CD4-positive, alpha-beta T cell treated with Interleukin-6 for 4 hours (primary cell): ENCODE measurements around the gene TMOD3.

Experiments
- DNase-seq: peaks from one replicate; pipeline ENCODE4 v3.0.0-alpha.2; 2020; ENCODE audit warnings: mixed read lengths

Gene TMOD3

DNA sequence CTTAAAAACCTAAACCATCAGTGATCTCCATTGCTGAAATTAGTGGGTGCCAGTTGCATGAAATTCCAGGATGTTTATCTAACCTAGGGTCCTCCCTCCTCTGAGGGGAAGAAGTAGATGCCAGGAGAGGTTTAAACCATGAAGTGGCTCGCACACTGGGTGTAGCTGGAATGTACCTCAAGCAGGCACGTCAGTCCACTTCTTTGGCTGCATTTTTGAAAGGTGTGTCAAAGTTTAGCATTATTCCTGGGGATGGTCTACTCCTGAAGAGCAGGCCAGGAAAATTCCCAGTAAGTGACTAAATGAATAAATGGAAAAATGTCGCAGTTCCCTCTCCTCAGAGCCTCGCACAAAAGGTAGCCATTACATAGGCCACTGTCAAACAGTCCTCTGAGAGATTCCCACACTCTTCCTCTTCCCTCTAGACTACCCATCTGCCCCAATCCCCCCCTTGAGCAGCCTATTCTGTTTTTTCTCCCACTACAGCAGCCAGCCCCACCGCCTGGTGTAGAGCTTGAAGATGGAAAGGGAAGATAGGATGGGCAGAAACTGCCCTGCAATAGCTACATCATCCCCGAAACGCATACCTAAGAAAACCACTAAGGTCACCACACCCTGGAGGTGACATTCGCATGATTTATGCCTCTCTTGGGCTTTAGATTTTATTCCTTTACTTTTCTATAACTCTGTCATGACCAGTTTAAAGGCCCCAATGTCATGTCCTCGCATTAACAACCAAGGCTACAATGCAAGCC is 655 bp upstream of the TMOD3 start:
- no peak for DNase-seq

DNA sequence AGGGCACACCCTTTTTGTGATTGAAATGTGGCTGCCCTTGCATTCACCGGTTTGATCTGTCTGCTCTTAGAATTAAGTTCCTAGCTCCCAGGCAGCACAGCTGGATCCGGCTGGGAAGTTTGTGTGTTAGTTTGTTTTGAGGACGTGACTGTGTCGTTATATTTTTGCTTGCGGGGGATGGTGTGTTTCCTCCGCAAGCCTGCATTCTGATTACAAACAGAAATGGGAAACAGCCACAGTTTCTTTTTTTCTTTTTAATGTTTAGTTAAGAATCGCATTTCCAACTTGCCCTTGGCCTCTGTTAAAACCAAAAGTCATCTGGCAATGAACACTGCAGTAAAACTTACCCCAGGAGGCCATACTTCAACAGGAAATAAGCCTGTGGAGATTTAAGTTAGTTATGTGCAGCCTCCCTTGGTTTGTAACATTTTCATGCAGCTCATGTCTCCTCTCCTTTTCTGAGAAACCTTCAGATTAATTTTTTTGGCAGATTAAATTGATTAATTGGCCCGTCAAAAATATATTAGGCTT is 888 bp downstream of the TMOD3 start:
- no peak for DNase-seq

DNA sequence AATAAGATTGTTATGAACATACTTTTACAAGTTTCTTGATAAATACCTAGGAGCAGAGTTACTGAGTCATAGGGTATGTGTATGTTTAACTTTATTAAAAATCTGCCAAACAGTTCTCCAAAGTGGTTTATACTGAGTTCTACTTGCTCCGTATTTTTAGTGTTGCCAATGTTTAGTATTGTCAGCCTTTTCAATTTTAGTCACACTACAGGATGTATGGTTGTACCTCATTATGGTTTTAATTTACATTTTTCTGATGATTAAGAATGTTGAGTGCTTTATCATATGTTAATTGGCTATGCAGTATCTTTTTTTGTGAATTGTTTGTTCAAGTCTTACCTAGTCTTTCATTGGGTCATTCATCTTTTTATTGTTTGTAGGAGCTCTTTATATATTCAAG is 4.3 kb downstream of the TMOD3 start:
- DNase-seq, result no peak

DNA sequence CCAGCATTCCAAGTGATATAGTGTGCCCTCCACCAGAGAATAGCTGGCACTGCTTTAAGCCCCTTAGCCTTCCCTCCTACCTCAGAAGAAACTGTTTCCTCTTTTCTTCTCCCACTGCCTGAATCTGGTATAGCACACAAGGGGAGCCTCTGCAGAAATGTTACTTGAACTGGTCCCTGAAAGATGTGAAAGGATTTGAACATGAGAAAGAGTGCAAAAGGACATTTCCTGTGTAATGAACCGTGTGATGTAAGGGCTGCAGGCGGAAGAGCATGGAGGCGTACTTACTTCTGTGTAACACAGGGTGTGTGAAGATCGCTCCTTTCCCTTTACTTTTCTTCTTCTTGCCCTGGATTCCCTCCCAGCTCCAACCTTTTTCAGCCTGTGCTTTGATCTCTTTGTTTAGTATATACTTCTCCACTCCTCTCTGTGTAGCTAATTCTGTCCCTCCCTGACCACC is 8.4 kb downstream of the TMOD3 start:
- DNase-seq, result peak; percentile 16

DNA sequence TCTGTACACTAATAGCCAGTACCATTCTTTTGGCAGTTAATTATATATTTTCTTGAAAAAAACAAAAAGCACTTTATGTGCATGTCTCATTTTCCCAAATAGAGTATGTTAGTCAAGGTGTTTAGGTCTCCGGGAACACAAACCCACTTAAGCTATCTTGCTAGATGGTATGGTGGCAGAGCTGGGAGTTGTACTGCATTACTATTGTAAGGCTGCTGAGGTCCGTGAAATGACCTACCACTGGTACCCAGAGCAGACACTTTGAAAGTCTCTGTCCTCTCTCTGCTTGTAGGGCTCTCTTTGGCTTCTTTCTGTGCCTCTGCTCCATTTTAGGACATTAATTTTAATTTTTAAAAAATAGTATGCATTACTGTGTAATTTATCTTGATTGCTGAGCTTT is 8.8 kb downstream of the TMOD3 start:
- DNase-seq, result no peak

DNA sequence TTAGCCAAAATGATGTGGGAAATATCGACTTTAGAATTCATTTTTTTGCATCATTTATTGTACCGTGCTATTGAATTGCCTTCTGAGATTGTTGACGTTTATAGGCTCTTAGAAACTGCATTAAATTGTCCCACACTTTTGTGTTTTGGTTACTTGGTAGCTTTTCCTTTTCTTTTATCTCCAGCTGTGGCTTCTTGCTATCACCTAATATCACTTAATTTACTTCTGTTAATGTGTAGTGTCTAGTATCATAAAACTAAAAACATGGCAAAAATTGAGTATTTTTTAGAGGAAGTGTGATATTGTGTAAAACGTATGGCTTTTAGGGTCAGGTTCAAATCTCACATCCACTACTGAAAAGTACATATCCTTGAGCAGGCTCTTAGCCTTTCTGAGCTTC is 11.2 kb downstream of the TMOD3 start:
- DNase-seq, result no peak

DNA sequence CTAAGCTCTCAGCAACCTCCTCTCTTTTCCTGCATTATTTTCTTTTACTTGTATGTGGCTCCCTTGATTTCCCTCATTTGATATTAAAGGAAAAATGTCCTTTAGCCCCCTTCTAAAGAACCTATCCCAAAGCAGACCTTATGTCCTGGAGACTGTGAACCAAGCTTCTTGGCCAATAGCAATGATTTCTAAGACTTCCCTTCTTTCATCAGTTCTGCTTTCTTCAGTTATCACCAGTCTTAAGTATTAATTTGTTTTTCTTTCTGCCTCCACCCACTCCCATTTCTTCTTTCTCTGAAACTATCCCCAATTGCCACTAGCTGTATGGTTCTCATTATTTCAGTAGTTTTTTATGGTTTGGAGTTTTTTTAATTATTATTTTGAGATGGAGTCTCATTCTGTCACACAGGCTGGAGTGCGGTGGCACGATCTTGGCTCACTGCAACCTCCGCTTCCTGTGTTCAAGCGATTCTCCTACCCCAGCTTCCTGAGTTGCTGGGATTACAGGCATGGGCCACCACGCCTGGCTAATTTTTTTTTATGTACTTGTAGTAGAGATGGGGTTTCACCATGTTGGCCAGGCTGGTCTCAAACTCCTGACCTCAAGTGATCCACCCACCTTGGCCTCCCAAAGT is 12.1 kb downstream of the TMOD3 start:
- DNase-seq, result no peak

DNA sequence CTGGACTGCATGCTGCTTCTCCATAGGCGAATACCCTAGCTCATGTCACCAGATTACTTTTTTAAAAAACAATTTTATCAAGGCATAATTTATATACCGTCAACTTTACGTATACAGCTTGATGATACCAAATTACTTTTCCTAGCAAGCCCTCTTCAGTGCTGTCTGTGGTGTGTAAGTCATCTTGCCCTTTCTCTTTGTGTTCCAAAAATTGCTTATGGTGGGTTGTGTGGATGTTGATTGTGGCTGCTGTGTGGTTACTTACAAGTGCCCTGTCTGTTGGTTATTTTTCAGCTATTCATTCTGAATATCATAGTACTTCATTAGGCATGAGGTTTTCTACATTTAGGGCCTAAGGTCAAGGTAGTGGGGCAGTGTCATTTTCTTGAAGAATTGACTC is 12.8 kb downstream of the TMOD3 start:
- no peak for DNase-seq

DNA sequence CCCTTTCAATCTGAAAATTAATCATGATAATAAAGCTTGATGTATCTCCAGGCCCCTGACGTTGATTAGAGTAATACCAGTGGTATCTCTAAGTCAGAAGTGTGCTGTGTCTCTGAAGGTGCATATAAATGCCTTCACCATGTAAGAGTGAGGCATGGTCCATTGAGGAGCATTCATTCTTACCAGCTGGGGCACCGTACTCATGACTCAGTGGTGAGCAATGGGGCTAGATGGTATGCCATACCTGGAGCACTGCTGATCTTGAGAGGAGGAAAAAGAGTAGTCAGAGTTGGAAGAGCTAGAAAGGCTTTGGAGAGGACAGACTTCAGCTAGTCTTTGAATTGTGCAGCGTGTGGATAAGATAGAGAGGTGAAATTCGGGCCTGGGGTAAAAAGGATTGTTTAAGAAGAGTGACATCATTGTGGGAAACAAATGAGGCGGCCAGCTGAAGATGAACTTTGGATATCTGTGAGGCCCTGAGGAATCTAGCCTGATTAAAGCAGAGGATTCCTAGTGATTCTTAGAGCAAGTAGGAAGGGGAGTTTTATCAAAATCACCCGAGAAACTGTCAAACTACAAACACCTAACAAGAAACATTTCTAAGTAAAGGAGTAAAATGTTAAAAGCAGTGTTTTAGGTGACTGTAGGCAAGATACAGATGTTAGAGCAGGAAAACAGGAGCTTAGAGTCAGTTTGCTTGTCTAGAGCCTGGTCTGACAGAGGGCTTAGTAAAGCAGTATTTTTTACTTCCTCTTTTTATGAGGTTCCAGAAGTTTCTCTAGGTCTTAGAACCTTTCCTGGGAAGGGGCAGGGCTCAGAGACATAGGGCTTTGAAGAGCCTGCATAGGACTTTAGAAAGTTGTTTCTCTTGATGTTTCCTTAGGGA is 13.6 kb downstream of the TMOD3 start:
- DNase-seq, result no peak

DNA sequence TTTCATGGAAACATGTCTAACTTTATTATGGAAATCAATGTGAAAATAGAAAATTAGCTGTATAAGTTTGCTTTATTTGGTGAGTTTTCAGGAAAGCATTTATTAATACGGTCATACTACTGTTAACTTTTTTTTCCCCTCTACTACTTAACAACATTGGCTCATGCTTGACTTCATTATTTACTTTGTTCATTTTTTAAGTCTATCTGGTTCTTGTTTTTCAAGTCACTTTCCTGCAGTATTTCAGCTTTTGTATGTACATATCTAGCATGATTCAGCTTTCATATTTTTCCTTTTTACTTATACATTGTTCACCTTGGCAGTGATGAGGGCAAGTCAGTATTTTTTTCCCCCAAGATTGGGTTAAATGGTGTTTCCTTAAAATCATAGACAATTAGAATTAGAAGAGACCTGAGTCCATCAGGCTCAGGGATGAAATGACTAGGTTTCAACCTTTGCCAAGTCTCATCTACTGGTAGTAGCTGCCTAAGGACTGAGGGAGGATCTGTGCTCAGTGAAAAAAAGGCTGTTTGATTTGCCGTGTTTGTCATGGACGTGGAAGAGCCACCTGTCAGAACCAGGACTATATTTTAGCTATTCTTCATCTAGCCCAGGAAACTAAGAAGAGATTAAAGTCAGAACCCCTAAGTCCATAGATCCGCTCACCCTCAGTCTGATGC is 15.4 kb downstream of the TMOD3 start:
- no peak for DNase-seq

DNA sequence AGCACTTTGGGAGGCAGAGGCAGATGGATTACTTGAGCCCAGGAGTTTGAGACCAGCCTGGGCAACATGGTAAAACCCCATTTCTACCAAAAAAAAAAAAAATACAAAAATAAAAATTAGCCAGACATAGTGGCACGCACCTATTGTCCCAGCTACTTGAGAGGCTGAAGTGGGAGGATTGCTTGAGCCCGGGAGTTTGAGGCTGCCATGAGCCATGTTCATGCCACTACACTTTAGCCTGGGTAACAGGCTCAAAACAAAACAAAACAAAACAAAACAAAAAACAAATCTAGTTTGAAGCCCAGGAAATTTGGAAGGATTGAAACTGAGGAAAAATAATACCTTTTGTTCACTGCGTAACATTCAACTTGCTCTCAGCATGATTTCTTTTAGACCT is 16.6 kb downstream of the TMOD3 start:
- DNase-seq, result no peak

DNA sequence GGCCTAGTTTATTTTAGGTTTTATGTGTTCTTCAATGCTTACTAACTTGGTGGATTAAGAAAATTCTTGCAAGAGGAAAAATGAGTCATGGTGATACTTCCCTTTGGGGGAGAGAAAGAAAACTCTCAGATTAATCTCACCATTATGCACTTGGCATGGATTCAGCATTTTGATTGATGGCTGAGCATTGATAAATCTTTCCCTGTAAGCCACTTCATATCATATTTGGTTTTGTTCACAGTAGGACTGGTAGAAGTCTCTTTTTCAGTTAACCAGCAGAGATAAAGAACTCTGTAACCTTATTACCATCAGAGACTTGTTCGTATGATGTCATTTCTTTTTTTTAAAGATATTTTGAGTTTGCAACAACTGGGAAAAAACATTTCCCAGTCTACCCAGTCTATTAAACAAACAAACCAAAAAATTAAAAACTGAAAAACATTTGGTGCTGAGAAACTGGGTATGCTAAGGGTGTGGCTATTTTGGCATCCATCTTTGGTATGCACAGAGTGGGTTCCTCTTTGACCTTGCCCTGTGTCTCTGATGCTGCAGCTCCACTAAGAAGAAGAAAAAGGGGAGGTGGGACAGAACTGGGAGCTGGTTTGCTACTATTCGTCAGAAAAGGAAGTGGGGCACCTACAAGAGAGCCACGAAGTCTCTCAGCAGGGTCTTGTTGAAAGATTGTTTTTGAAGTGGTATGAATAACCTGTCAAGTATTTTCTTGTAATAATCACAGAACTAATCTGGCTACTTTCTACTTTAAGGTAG is 17.2 kb downstream of the TMOD3 start:
- DNase-seq, result no peak

DNA sequence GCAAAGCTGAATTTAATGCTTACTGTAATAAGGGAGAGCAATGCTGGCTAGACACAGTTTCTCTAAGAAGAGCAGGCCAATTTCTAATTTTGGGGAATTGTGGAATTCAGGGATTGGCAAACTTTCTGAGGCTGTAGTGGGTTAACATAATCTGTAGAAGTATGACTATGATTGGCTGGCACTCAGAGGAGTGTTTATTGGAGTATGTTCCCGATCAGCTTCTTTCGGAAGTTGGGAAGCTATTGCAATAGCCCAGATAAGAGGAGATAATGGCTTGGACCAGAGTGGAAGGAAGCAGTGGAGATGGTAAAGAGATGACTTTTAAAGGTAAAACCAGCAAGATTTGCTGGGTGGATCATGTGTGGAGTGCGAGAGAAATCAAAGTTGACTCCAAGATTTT is 19.4 kb downstream of the TMOD3 start:
- no peak for DNase-seq

DNA sequence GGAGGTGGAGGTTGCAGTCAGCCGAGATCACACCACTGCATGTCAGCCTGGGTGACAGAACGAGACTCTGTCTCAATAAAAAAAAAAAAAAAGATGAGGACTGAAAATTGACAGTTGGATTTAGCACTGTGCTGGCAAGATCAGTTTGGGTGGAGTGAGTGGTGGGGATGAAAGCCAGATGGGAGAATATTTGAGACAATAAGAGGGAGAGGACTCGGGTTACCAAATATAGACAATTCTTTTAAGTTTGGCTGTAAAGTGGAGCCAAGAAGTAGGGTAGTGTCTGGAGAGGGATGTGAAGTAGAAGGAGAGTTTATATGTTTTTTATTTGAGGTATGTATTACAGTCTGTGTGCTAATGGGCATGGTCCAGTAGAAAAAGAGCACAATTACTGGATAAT is 20.4 kb downstream of the TMOD3 start:
- no peak for DNase-seq

DNA sequence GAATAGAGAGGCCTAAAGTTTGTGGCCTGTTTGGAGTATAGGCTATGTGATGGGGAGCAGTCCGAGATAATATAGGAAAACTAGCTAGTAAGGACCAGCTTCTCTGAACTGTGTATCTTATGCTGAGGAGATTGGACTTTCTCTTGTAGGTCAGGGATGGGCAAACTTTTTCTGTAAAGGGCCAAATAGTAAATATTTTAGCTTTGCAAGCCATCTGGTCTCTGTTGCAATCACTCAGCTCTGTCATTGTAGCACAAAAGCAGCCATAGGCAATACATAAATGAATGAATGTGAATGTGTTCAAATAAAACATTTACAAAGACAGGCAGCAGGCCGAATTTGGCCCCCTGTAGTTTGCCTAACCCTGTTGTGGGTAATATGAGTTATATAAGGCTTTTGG is 24.5 kb downstream of the TMOD3 start:
- DNase-seq, result no peak

DNA sequence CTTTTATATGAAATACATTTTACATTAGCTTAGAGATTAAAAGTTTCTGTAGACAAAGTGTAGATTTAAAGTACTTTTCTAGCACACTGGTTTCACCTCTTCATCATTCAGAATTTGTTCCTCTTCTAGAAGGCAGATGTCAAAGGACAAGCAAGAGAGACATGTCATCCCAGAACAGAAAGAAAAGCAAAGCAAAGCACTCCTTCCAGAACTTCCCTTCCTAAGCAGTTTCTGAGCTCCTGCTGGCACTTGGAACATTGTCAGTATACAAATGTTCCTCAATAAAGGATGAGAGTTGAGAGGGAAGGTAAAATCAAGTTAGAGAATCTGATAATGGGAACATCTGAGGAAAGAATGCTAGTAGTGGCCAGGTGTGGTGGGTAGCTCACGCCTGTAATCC is 26.2 kb downstream of the TMOD3 start:
- DNase-seq, result no peak

DNA sequence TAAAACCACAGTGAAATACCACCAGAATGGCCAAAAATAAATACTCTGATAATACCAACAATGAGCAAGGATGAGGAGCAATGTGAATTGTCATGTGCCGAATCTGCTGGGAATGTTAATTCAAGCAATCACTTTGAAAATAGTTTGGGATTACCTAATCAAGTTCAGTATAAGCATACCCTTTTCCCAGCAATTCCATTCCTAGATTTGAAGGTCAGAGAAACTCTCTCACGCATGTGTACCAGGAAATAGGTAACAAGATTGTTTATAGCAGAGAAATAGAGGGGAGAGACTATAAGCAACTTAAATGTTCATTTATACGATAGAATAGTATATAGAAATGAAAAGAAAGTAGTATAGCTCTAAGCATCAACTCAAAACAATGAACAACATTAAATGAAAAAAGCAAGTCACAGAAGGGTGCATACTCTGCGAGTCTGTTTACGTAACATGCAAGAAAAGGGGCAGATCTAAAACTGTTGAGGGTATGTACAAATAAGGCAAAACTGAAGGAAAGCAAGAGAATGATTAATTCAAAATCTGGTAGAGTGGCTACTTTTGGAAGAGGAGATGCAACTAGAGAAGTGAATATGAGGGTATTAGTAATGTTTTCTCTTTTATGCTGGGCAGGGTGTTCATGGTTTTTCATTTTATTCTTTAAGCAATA is 27.4 kb downstream of the TMOD3 start:
- DNase-seq, result no peak

DNA sequence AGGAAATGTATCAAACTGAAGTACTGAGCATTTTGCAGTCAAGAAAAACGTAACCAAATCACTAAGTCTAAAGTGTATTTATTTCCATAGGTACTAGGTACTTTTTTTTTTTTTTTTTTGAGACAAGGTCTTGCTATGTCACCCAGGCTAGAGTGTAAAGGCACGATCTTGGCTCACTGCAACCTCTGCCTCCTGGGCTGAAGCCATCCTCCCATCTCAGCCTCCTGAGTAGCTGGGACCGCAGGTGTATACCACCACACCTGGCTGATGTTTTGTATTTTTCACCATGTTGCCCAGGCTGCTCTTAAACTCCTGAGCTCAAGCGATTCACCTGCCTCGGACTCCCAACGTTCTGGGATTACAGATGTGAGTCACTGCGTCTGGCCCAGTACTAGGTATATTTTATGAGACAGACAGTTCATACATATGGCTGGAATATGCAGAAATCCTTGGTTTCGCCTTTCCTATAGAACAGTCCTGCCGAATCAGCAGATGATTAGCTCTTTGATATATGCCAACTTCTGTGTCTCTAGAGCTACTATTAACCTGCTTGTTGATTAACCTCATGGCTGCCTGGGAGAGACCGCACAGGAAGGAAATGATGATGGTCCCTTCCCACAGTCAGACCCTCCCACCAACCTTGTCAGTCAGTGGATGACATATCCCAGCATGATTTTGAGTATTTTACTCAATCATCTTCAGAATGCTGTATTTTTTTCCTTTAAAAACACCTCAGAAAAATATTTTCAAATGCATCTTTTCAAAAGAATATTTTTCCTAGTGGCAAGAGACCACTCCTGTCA is 32.3 kb downstream of the TMOD3 start:
- peak; percentile 65 for DNase-seq

DNA sequence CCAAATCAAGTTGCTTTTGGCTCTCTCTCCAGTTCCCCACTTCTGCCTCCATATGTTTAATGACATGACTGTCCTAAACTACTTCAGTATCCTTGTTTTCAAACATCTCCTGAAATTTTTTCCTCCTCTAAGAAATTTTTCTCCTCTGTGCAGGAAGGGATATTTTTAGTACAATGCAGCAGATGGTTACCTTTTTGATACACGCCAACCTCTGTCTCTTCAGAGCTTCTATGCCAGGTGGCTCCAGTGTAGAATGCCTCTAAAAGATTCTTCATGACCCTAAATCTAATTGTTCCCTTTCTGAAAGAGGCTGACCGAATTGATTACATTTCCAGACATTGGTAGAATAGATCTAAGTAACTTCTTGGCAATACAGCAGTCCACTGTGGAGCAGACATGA is 33.7 kb downstream of the TMOD3 start:
- DNase-seq, result no peak

DNA sequence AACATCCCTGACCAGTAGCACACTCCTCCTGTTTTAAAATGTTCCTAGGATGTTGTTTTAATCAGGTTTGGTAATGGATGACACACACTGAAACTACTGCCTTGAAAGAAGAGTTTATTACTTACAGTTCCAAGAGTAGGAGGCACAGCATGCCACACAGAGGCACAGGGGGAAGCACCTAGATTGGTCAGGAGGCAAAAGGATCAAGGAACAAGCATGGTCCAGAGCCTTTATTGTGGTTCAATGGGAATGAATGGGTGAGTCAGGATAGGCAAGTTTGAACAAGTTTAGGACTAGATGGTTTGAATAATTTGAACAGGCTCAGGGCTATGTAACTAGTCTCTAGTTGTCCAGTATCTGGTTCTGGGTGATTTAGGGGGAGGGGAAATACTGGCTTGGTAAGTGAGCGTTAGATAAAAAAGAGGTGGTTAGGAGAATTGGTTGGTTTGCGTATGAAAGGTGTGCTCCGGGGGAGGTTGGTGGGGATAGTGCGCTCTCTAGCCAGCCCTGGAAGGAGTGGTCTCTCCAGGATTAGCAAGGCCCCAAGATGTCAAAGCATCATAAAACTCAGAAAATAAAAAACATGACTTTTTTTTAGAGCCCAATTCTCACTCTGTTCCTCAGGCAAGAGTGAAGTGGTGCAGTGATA is 35.1 kb downstream of the TMOD3 start:
- DNase-seq, result no peak
